ENCODE measurements around the gene RMND1. TPM values are rescaled to one million over a fixed set of nuclear protein-coding genes. Genes with fewer than 3 reads are reported as not detected.

RMND1 gene
- polyA plus RNA-seq, 4 donors: 17.5 to 53.6 (median 32.3) TPM

GRCh38 chr6:151408858-151409257 is 43.1 kb downstream of the RMND1 start:
- H3K27ac ChIP-seq (ENCODE audit: low read depth in 1 of 3, low read length in 2 of 3): no peak overlapping the region
- H3K9me3 ChIP-seq (ENCODE audit: control insufficient read depth in 2 of 2, insufficient read depth in 1 of 2, low read depth in 1 of 2, low read length in 1 of 2): peaks cover 0 to 2% of the 10 kb centered on the region in 2 donors
- no peaks in the 10 kb centered on the region for H3K27me3 ChIP-seq (ENCODE audit: control insufficient read depth in 3 of 3, insufficient read depth in 3 of 3, low read length in 3 of 3)
- no peak for DNase-seq
- no peaks in the 10 kb centered on the region for H3K4me1 ChIP-seq (ENCODE audit: control insufficient read depth in 3 of 3, insufficient read depth in 2 of 3, low read depth in 1 of 3, low read length in 2 of 3)
- WGBS, 3 donors: 88 to 91% (median 88%) methylated on average over 2 of the region's 2 CpGs
- no peak overlapping the region for H3K4me3 ChIP-seq (ENCODE audit: low read depth in 1 of 3, low read length in 3 of 3)
- FAIRE-seq: no peak
- H3K36me3 ChIP-seq (ENCODE audit: control insufficient read depth in 3 of 3, insufficient read depth in 2 of 3, low read depth in 1 of 3, low read length in 3 of 3): peaks cover 3 to 61% (median 4%) of the 10 kb centered on the region in 3 donors

- Histone ChIP-seq H3K27ac (ENCODE audit: low read depth in 1 of 3, low read length in 2 of 3) (no peak overlapping the region), H3K9me3 (ENCODE audit: control insufficient read depth in 2 of 2, insufficient read depth in 1 of 2, low read depth in 1 of 2, low read length in 1 of 2) (no peaks in the 10 kb centered on the region), H3K36me3 (ENCODE audit: control insufficient read depth in 3 of 3, insufficient read depth in 2 of 3, low read depth in 1 of 3, low read length in 3 of 3) (peaks cover 3 to 36% (median 7%) of the 10 kb centered on the region in 3 donors), H3K27me3 (ENCODE audit: control insufficient read depth in 3 of 3, insufficient read depth in 3 of 3, low read length in 3 of 3) (no peaks in the 10 kb centered on the region), H3K4me1 (ENCODE audit: control insufficient read depth in 3 of 3, insufficient read depth in 2 of 3, low read depth in 1 of 3, low read length in 2 of 3) (peaks cover 0 to 3% (median 0%) of the 10 kb centered on the region in 3 donors), H3K4me3 (ENCODE audit: low read depth in 1 of 3, low read length in 3 of 3) (no peak overlapping the region)
- 79 to 87% (median 85%) methylated on average over 4 of the region's 4 CpGs for WGBS, 3 donors
- DNase-seq (no peak), FAIRE-seq (no peak)
Observed at GRCh38 chr6:151403919-151404308, 48.0 kb downstream of the RMND1 start.

- Histone ChIP-seq H3K27me3 (ENCODE audit: control insufficient read depth in 3 of 3, insufficient read depth in 3 of 3, low read length in 3 of 3) (no peaks in the 10 kb centered on the region), H3K9me3 (ENCODE audit: control insufficient read depth in 2 of 2, insufficient read depth in 1 of 2, low read depth in 1 of 2, low read length in 1 of 2) (no peaks in the 10 kb centered on the region), H3K4me1 (ENCODE audit: control insufficient read depth in 3 of 3, insufficient read depth in 2 of 3, low read depth in 1 of 3, low read length in 2 of 3) (peaks cover 0 to 3% (median 0%) of the 10 kb centered on the region in 3 donors), H3K36me3 (ENCODE audit: control insufficient read depth in 3 of 3, insufficient read depth in 2 of 3, low read depth in 1 of 3, low read length in 3 of 3) (peaks cover 3 to 28% (median 7%) of the 10 kb centered on the region in 3 donors), H3K4me3 (ENCODE audit: low read depth in 1 of 3, low read length in 3 of 3) (no peak overlapping the region), H3K27ac (ENCODE audit: low read depth in 1 of 3, low read length in 2 of 3) (no peak overlapping the region)
- peak in 1 of 2 donors; percentile 14 for DNase-seq
- 78 to 84% (median 82%) methylated on average over 1 of the region's 1 CpG for WGBS, 3 donors
- no peak for FAIRE-seq
Observed at GRCh38 chr6:151402228-151402627, 49.7 kb downstream of the RMND1 start.

GRCh38 chr6:151400473-151400872 is 51.5 kb downstream of the RMND1 start:
- no peak for DNase-seq
- no peaks in the 10 kb centered on the region for H3K27me3 ChIP-seq (ENCODE audit: control insufficient read depth in 3 of 3, insufficient read depth in 3 of 3, low read length in 3 of 3)
- peaks cover 0 to 4% (median 1%) of the 10 kb centered on the region in 3 donors for H3K4me1 ChIP-seq (ENCODE audit: control insufficient read depth in 3 of 3, insufficient read depth in 2 of 3, low read depth in 1 of 3, low read length in 2 of 3)
- WGBS, 3 donors: 75 to 79% (median 76%) methylated on average over 6 of the region's 6 CpGs
- peaks cover 3 to 24% (median 7%) of the 10 kb centered on the region in 3 donors for H3K36me3 ChIP-seq (ENCODE audit: control insufficient read depth in 3 of 3, insufficient read depth in 2 of 3, low read depth in 1 of 3, low read length in 3 of 3)
- FAIRE-seq: no peak
- no peaks in the 10 kb centered on the region for H3K9me3 ChIP-seq (ENCODE audit: control insufficient read depth in 2 of 2, insufficient read depth in 1 of 2, low read depth in 1 of 2, low read length in 1 of 2)
- H3K27ac ChIP-seq (ENCODE audit: low read depth in 1 of 3, low read length in 2 of 3): no peak overlapping the region
- no peak overlapping the region for H3K4me3 ChIP-seq (ENCODE audit: low read depth in 1 of 3, low read length in 3 of 3)

GRCh38 chr6:151399679-151400078 is 52.2 kb downstream of the RMND1 start:
- WGBS, 3 donors: 60 to 66% (median 64%) methylated on average over 3 of the region's 3 CpGs
- Histone ChIP-seq H3K4me1 (ENCODE audit: control insufficient read depth in 3 of 3, insufficient read depth in 2 of 3, low read depth in 1 of 3, low read length in 2 of 3) (peaks cover 0 to 7% (median 2%) of the 10 kb centered on the region in 3 donors), H3K36me3 (ENCODE audit: control insufficient read depth in 3 of 3, insufficient read depth in 2 of 3, low read depth in 1 of 3, low read length in 3 of 3) (peaks cover 3 to 20% (median 5%) of the 10 kb centered on the region in 3 donors), H3K27me3 (ENCODE audit: control insufficient read depth in 3 of 3, insufficient read depth in 3 of 3, low read length in 3 of 3) (no peaks in the 10 kb centered on the region), H3K4me3 (ENCODE audit: low read depth in 1 of 3, low read length in 3 of 3) (no peak overlapping the region), H3K27ac (ENCODE audit: low read depth in 1 of 3, low read length in 2 of 3) (no peak overlapping the region), H3K9me3 (ENCODE audit: control insufficient read depth in 2 of 2, insufficient read depth in 1 of 2, low read depth in 1 of 2, low read length in 1 of 2) (no peaks in the 10 kb centered on the region)
- no peak for FAIRE-seq
- no peak for DNase-seq

GRCh38 chr6:151393410-151393809 is 58.5 kb downstream of the RMND1 start:
- Histone ChIP-seq H3K27ac (ENCODE audit: low read depth in 1 of 3, low read length in 2 of 3) (no peak overlapping the region), H3K27me3 (ENCODE audit: control insufficient read depth in 3 of 3, insufficient read depth in 3 of 3, low read length in 3 of 3) (no peaks in the 10 kb centered on the region), H3K4me3 (ENCODE audit: low read depth in 1 of 3, low read length in 3 of 3) (no peak overlapping the region), H3K36me3 (ENCODE audit: control insufficient read depth in 3 of 3, insufficient read depth in 2 of 3, low read depth in 1 of 3, low read length in 3 of 3) (peaks cover 0 to 8% (median 0%) of the 10 kb centered on the region in 3 donors), H3K9me3 (ENCODE audit: control insufficient read depth in 2 of 2, insufficient read depth in 1 of 2, low read depth in 1 of 2, low read length in 1 of 2) (no peaks in the 10 kb centered on the region), H3K4me1 (ENCODE audit: control insufficient read depth in 3 of 3, insufficient read depth in 2 of 3, low read depth in 1 of 3, low read length in 2 of 3) (peaks cover 2 to 22% (median 12%) of the 10 kb centered on the region in 3 donors)
- no peak for DNase-seq
- FAIRE-seq: no peak
- 42 to 52% (median 50%) methylated on average over 4 of the region's 4 CpGs for WGBS, 3 donors

GRCh38 chr6:151392427-151392826 is 59.5 kb downstream of the RMND1 start:
- no peaks in the 10 kb centered on the region for H3K27me3 ChIP-seq (ENCODE audit: control insufficient read depth in 3 of 3, insufficient read depth in 3 of 3, low read length in 3 of 3)
- peaks cover 2 to 25% (median 12%) of the 10 kb centered on the region in 3 donors for H3K4me1 ChIP-seq (ENCODE audit: control insufficient read depth in 3 of 3, insufficient read depth in 2 of 3, low read depth in 1 of 3, low read length in 2 of 3)
- WGBS, 3 donors: 0 to 3% (median 2%) methylated on average over 3 of the region's 3 CpGs
- peak overlapping the region; percentile 82 to 96 (median 91) for H3K27ac ChIP-seq (ENCODE audit: low read depth in 1 of 3, low read length in 2 of 3)
- H3K4me3 ChIP-seq (ENCODE audit: low read depth in 1 of 3, low read length in 3 of 3): peak overlapping the region in 2 of 3 donors; percentile 66 to 98
- FAIRE-seq: no peak
- H3K36me3 ChIP-seq (ENCODE audit: control insufficient read depth in 3 of 3, insufficient read depth in 2 of 3, low read depth in 1 of 3, low read length in 3 of 3): peaks cover 0 to 7% (median 0%) of the 10 kb centered on the region in 3 donors
- H3K9me3 ChIP-seq (ENCODE audit: control insufficient read depth in 2 of 2, insufficient read depth in 1 of 2, low read depth in 1 of 2, low read length in 1 of 2): no peaks in the 10 kb centered on the region
- no peak for DNase-seq

GRCh38 chr6:151391471-151392413 is 60.2 kb downstream of the RMND1 start, which contains the start of gene ZBTB2:
Gene ZBTB2, minus strand, starts transcription at chr6:151391559. Its CDS starts 17,922 bp downstream, at chr6:151373637.
- Histone ChIP-seq H3K27ac (ENCODE audit: low read depth in 1 of 3, low read length in 2 of 3) (peak within 1 kb of the TSS; percentile 91 to 98 (median 96)), H3K27me3 (ENCODE audit: control insufficient read depth in 3 of 3, insufficient read depth in 3 of 3, low read length in 3 of 3) (no peaks in the 10 kb centered on the region), H3K4me3 (ENCODE audit: low read depth in 1 of 3, low read length in 3 of 3) (peak within 1 kb of the TSS; percentile 66 to 98 (median 91)), H3K9me3 (ENCODE audit: control insufficient read depth in 2 of 2, insufficient read depth in 1 of 2, low read depth in 1 of 2, low read length in 1 of 2) (no peaks in the 10 kb centered on the region), H3K36me3 (ENCODE audit: control insufficient read depth in 3 of 3, insufficient read depth in 2 of 3, low read depth in 1 of 3, low read length in 3 of 3) (peaks cover 0 to 5% (median 0%) of the 10 kb centered on the region in 3 donors), H3K4me1 (ENCODE audit: control insufficient read depth in 3 of 3, insufficient read depth in 2 of 3, low read depth in 1 of 3, low read length in 2 of 3) (peaks cover 2 to 25% (median 12%) of the 10 kb centered on the region in 3 donors)
- FAIRE-seq: no peak
- peak; percentile 66 to 81 for DNase-seq
- WGBS, 3 donors: 0 to 1% (median 1%) methylated on average over 29 to 56 of the region's 57 CpGs

All from small intestine (tissue), 7 donors.